Endothelial cell of umbilical vein (primary cell): Measurements from ENCODE around the gene TFCP2. TPM values are rescaled to one million over a fixed set of nuclear protein-coding genes. Genes with fewer than 3 reads are reported as not detected.

Source experiments
- BruUV-seq: library from RNA; stranded (reverse); fragments of 400-500 nt; replicated peaks from 2 replicates; lab custom pipeline; 2021; lab: Mats Ljungman, UMichigan
- CTCF ChIA-PET: fragments of 300-600, 350-600 bp; sonication (Branson Sonifier 250); formaldehyde crosslinking; loops from one replicate; lab custom pipeline; 2021; ENCODE audit warnings: antibody characterized with exemption, inconsistent platforms; lab: Charles Lee
- POLR2A ChIA-PET: fragments of 300-600, 350-600 bp; sonication (Branson Sonifier 250); formaldehyde crosslinking; loops from one replicate; lab custom pipeline; 2021; ENCODE audit warnings: antibody characterized with exemption, inconsistent platforms; lab: Charles Lee
- DNase-seq: peaks from one replicate; pipeline ENCODE4 v3.0.0-alpha.2; 2011; ENCODE audit warnings: low read depth, low spot score
- FAIRE-seq: peaks from 2 replicates; lab custom pipeline; 2011; peaks lifted over from hg19 to GRCh38; lab: Jason Lieb, UNC
- H2AFZ ChIP-seq: 2 replicates; pipeline ENCODE4 v1.6.0; 2012; ENCODE audit warnings: low read depth, low read length, control low read depth, inconsistent platforms
- H3K27ac ChIP-seq: 2 replicates; pipeline ENCODE4 v1.5.1; 2011; ENCODE audit warnings: low read depth, mild to moderate bottlenecking, control low read depth, low read length, moderate library complexity; ENCODE audit not compliant: insufficient read depth
- H3K27me3 ChIP-seq, 2 experiments: 2 replicates each; pipeline versions ENCODE4 v1.6.0 to v1.6.1; 2011; ENCODE audit warnings: low read length in 2 of 2, mixed read lengths in 1 of 2; ENCODE audit not compliant: control insufficient read depth in 2 of 2, insufficient read depth in 2 of 2
- H3K36me3 ChIP-seq, 2 experiments: 2 replicates in 1 of 2; 3 replicates in 1 of 2; pipeline ENCODE4 v1.5.1; 2011; ENCODE audit warnings: low read length in 2 of 2, mild to moderate bottlenecking in 1 of 2, moderate library complexity in 1 of 2; ENCODE audit not compliant: control insufficient read depth in 2 of 2, insufficient read depth in 2 of 2; ENCODE audit errors: extremely low read depth in 1 of 2
- H3K4me1 ChIP-seq: 3 replicates; pipeline ENCODE4 v1.5.1; 2011; ENCODE audit warnings: mild to moderate bottlenecking, low read length; ENCODE audit not compliant: control insufficient read depth, insufficient read depth; ENCODE audit errors: extremely low read depth
- H3K4me2 ChIP-seq: 2 replicates; pipeline ENCODE4 v1.6.1; 2011; ENCODE audit warnings: low read length, control low read depth, mixed read lengths; ENCODE audit not compliant: insufficient read depth
- H3K4me3 ChIP-seq, 3 experiments: fragments of 200-600 bp in 1 of 3; sonication (generic), shearing (Covaris generic) in 1 of 3; replicated peaks in 1 of 3; 2 replicates each; pipeline ENCODE4 v1.5.1; 2011 to 2016; ENCODE audit warnings: control low read depth in 3 of 3, low read length in 3 of 3, mild to moderate bottlenecking in 2 of 3, inconsistent platforms in 1 of 3, low read depth in 1 of 3, moderate library complexity in 1 of 3; ENCODE audit not compliant: insufficient read depth in 1 of 3
- H3K79me2 ChIP-seq: 2 replicates; pipeline ENCODE4 v1.6.0; 2012; ENCODE audit warnings: low read length, inconsistent platforms; ENCODE audit not compliant: control insufficient read depth, insufficient read depth
- H3K9ac ChIP-seq: replicated peaks from 2 replicates; pipeline ENCODE3; 2011; ENCODE audit warnings: low read length, control low read depth; ENCODE audit not compliant: insufficient read depth; ENCODE audit errors: extremely low read depth
- H3K9me1 ChIP-seq: replicated peaks from 3 replicates; pipeline ENCODE4 v1.6.0; 2011; ENCODE audit warnings: mild to moderate bottlenecking, low read length; ENCODE audit not compliant: control insufficient read depth, insufficient read depth; ENCODE audit errors: extremely low read depth
- H3K9me3 ChIP-seq: replicated peaks from 2 replicates; pipeline ENCODE4 v1.5.1; 2012; ENCODE audit warnings: low read length, inconsistent platforms; ENCODE audit not compliant: control insufficient read depth, insufficient read depth
- H4K20me1 ChIP-seq: replicated peaks from 2 replicates; pipeline ENCODE3; 2011; ENCODE audit warnings: mild to moderate bottlenecking, low read length; ENCODE audit not compliant: control insufficient read depth, insufficient read depth; ENCODE audit errors: extremely low read depth
- CTCF ChIP-seq, 2 donors: IDR thresholded peaks; 1 replicate in 1 of 2; 2 replicates in 1 of 2; pipeline ENCODE4 v1.5.1; 2011; ENCODE audit warnings: low read length in 2 of 2, mild to moderate bottlenecking in 2 of 2, moderate library complexity in 2 of 2, control low read depth in 1 of 2, inconsistent platforms in 1 of 2, low read depth in 1 of 2; ENCODE audit not compliant: insufficient read depth in 1 of 2; ENCODE audit errors: extremely low read depth in 1 of 2
- EZH2 ChIP-seq: IDR thresholded peaks from 2 replicates; pipeline ENCODE4 v1.6.1; 2012; ENCODE audit warnings: borderline replicate concordance, low read depth, mild to moderate bottlenecking, moderate library complexity, low read length, inconsistent platforms; ENCODE audit not compliant: severe bottlenecking
- FOS ChIP-seq: IDR thresholded peaks from 2 replicates; pipeline ENCODE4 v1.6.1; 2011; ENCODE audit warnings: mild to moderate bottlenecking, low read length, moderate library complexity, borderline replicate concordance; ENCODE audit not compliant: insufficient read depth
- MAX ChIP-seq: IDR thresholded peaks from 2 replicates; pipeline ENCODE4 v1.6.1; 2011; ENCODE audit not compliant: insufficient read depth, insufficient read length
- MYC ChIP-seq: IDR thresholded peaks from one replicate; pipeline ENCODE4 v1.6.1; 2011; ENCODE audit warnings: mild to moderate bottlenecking, low read depth, low read length
- POLR2A ChIP-seq: IDR thresholded peaks from 2 replicates; pipeline ENCODE4 v1.6.1; 2012; ENCODE audit warnings: low read depth, mild to moderate bottlenecking, control low read depth, low read length
- POLR2AphosphoS5 ChIP-seq: IDR thresholded peaks from 2 replicates; pipeline ENCODE4 v1.6.1; 2012; ENCODE audit warnings: low read depth, mild to moderate bottlenecking, control low read depth, low read length, moderate library complexity; ENCODE audit not compliant: insufficient read depth
- dilution Hi-C: fragments of 300-500 bp; cut with MboI; formaldehyde crosslinking; loops from one replicate; pipeline ENCODE4 v1.15.0; 2019; ENCODE audit warnings: low sequenced_read_pairs; ENCODE audit not compliant: extremely low pct_ligation_motif_present
- intact Hi-C: fragments of 100-400 bp; cut with micrococcal nuclease; formaldehyde crosslinking; loops from one replicate; pipeline ENCODE4 v1.10.0; 2022
- polyA plus RNA-seq, 4 experiments: library from polyadenylated mRNA; depleted of rRNA in 3 of 4; stranded (reverse) in 3 of 4; unstranded in 1 of 4; fragments of >200 nt; gene quantifications; 2 replicates each; pipeline versions ENCODE4 v1.2.1 to v1.2.3, GENCODE V29; 2011 to 2012; ENCODE audit warnings: missing spikeins in 1 of 4
- total RNA-seq: library from RNA; stranded (reverse); gene quantifications from 2 replicates; pipeline ENCODE4 v1.2.3, GENCODE V29; 2021

TFCP2 gene
- total and polyA plus RNA-seq, 2 donors (not counting 3 experiments of a cell fraction or from before 2014, with no cell fraction given): 10.2 to 28.6 TPM

- Histone ChIP-seq H3K9me1 (no peaks in the 10 kb centered on the region), H3K27ac (no peak overlapping the region), H3K4me2 (no peak overlapping the region), H4K20me1 (no peaks in the 10 kb centered on the region), H3K9ac (no peak overlapping the region), H3K4me3 (no peak overlapping the region), H3K9me3 (no peaks in the 10 kb centered on the region), H3K4me1 (no peaks in the 10 kb centered on the region), H2AFZ (no peak overlapping the region), H3K27me3 (no peaks in the 10 kb centered on the region), H3K36me3 (no peaks in the 10 kb centered on the region), H3K79me2 (peaks cover 15% of the 10 kb centered on the region)
- FAIRE-seq (no peak), DNase-seq (no peak)
- POLR2A ChIA-PET: no interaction called here
- CTCF ChIA-PET: no interaction called here
- dilution Hi-C loops (no loop called here), intact Hi-C loops (no loop called here)
- BruUV-seq: no TSS peak
- TF ChIP-seq MYC: no peak
- TF ChIP-seq MAX: no peak
- TF ChIP-seq POLR2A: no peak
- no peak for TF ChIP-seq POLR2AphosphoS5
- no peak for TF ChIP-seq CTCF (IDR thresholded peaks at IDR 0.05; ENCODE audit: extremely low read depth in 1 of 2, insufficient read depth in 1 of 2, low read depth in 1 of 2, low read length in 2 of 2)
- TF ChIP-seq EZH2: no peak
- no peak for TF ChIP-seq FOS
These were observed 25.6 kb downstream of the TFCP2 start for GRCh38 chr12:51147309-51147708.
